AG10803 (cell line): ENCODE results near the gene LURAP1L.
A peak's percentile ranks its signal among the peaks of the same experiment; 100 is the strongest.

Source experiments
- DNase-seq: peaks from one replicate; pipeline ENCODE4 v3.0.0; 2010; ENCODE audit warnings: low read depth
- H3K4me3 ChIP-seq: 2 replicates; pipeline ENCODE4 v1.5.1; 2011; ENCODE audit warnings: mild to moderate bottlenecking, low read length, control low read depth
- TF ChIP-seq, protein P1 (sequence below): conservative IDR thresholded peaks from 2 replicates; pipeline ENCODE4 v1.5.1; 2011; ENCODE audit warnings: mild to moderate bottlenecking, low read length, control low read depth, inconsistent platforms

LURAP1L gene

DNA sequence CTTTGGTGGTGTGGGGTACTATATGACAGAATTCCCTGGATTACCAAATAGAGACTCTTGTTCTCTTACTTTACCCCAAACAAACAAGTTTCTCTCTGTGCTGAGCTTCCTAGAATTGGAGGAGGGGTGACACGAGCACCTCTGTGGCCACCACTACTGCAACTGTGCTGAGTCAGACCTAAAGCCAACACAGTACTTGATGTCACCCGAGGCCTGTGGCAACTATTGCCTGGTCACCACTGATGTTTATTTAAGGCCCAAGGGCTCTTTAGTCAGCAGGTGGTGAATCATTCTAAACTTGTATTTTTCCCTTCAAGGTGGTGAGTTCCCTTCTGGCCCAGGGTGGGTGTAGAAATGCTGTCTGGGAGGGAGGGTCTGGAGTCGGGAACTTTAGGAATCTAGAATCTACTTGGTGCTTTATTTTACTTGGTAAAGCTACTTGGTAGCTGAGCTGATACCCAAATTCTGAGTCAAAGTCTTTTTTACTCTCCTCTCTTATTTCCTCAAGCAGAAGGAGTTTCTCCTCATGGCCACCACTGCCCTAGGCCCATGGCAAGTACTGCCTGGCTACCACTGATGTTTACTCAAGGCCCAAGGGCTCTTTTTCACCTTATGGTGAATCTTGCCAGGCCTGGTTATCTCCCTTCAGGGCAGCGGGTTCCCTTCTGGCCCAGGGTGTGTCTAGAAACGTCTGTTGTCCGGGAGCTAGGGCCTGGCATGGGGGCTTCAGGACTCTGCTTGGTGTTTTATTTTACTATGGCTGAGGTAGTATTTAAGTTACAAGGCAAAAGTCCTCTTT, 9.8 kb downstream of the LURAP1L start:
- peak; percentile 85 for DNase-seq
- H3K4me3 ChIP-seq, result no peak overlapping the region
- TF ChIP-seq, protein P1, sequence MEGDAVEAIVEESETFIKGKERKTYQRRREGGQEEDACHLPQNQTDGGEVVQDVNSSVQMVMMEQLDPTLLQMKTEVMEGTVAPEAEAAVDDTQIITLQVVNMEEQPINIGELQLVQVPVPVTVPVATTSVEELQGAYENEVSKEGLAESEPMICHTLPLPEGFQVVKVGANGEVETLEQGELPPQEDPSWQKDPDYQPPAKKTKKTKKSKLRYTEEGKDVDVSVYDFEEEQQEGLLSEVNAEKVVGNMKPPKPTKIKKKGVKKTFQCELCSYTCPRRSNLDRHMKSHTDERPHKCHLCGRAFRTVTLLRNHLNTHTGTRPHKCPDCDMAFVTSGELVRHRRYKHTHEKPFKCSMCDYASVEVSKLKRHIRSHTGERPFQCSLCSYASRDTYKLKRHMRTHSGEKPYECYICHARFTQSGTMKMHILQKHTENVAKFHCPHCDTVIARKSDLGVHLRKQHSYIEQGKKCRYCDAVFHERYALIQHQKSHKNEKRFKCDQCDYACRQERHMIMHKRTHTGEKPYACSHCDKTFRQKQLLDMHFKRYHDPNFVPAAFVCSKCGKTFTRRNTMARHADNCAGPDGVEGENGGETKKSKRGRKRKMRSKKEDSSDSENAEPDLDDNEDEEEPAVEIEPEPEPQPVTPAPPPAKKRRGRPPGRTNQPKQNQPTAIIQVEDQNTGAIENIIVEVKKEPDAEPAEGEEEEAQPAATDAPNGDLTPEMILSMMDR, result no peak

DNA sequence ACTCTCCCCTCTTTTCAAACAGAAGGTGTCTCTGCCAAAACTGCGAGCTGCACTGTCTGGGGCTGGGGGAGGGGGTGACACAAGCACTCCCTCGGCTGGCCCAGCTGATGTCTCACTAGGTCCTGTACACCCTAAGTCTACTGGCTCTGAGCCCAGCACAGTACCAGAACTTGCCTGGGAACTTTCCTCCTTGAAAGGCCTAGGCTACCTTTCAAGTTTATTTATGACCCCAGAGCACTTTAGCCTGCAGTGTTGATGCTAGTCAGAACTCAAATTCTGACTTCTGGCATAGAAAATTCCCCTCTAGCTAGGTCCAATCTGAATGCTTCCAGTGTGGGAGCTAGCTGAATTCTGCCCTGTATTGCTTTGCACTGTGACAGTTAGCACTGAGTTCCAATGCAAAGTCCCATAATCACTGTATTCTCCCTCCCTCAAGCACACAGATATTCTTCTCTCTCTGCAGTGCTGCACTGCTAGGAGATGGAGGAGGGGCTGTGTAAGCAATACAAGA, 10.5 kb downstream of the LURAP1L start:
- no peak overlapping the region for H3K4me3 ChIP-seq
- no peak for DNase-seq
- TF ChIP-seq, protein P1, result no peak

DNA sequence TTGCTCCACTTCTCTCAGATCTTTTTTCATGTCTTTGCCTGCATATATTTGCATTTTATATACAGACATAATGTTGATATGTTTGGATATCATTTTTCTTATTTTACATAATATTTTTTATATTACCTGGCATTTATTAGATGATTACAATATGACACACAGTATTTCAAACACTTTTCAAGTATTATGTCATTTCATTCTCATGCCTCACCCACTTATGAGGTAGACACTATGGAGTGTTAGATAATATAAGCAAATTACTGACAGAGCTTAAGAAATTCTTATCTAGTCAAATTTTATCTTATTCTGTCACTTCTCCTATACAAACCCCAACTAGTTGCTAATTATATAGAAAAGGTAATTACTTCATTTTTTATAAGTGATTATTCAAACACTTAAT, 11.1 kb downstream of the LURAP1L start:
- TF ChIP-seq, protein P1, result no peak
- DNase-seq, result no peak
- H3K4me3 ChIP-seq, result no peak overlapping the region

DNA sequence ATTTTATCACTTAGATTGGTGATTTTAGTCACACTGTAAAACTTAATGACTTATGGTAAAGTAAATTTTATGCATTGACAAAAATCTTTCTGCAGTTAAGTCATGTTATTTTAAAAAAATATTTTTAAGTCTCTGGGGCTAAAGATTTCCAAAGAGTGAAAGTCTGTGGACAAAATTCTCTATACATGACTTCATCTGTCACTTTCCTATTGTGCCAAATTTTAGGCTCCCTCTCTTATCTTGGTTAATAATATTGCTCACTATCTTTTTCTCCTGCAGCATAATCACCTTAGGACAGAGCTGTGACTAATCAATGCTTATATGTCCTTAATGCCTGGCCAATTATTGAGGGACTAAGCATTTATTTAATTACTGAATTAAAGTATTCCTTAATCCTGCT, 15.2 kb downstream of the LURAP1L start:
- no peak for DNase-seq

DNA sequence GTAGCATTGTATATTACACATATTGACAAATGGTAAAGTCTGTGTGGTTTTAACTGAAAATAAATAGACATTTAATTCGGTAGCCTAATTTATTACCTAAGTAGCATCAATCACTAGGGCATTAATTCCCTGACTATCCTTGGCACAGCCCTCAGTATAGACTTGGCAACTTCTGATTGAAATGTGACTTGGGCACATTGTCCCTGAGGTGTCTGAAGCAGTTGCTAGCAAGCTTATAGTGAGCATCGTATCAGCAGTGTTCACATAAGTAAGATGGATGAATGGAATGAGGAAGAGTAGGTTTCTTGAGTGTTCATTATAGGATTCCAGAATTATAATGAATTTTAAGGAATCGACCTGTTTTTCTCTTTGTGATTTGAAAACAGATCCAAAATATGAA, 16.1 kb downstream of the LURAP1L start:
- H3K4me3 ChIP-seq, result no peak overlapping the region
- TF ChIP-seq, protein P1, result no peak
- no peak for DNase-seq

More for the DNA sequence above, 15.2 kb downstream of the LURAP1L start:
- no peak overlapping the region for H3K4me3 ChIP-seq
- TF ChIP-seq, protein P1, result no peak

DNA sequence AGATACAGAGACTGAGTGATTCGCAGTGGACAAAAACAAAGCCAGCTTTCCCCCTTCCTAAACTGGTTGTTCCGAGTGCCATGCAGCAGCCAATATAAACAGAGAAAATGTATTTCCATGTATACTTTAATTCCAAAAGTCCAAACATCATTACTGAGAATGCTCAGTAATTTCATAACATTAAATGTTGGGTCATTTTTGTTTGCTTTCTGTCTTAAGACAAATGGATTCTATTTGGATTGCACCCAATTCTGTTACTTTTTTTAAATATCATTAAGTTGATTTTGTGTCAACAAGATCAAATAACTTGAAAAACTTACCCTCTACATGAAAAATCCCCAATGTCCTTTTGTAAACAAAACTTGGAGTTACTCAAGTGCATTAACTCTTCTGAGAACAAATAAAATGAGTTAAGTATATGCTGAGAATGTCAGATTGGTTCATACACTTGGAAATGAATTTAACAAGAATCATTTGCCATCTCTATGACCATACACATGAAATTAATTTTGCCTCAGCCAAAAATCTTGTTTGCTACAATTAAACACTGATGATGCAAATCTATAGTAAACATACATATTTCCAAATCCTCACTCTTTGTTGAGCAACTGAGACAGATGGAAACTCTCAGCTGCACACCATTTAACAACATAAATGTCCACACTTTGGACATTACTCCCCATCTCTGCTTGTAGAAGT, 19.4 kb downstream of the LURAP1L start:
- TF ChIP-seq, protein P1, result no peak
- DNase-seq, result peak; percentile 74
- no peak overlapping the region for H3K4me3 ChIP-seq

DNA sequence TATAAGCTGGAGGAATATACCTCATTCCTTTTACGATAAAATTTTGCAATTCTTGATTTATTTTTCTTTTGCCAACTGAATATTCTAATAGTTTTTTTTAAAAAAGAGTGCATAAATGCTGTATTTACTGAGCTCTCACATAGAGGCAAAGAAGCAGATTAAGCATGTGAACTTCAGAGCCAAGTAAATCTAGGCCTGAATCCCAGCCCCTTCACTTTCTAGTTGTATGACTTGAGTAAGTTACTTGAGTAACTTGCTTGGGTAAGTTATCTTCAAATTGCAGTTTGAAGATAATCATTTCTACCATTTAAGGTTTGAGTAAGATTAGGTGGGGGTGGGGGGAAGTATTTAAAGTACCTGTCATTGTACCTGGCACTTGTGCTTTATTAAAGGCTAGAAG, 21.8 kb downstream of the LURAP1L start:
- H3K4me3 ChIP-seq, result no peak overlapping the region
- TF ChIP-seq, protein P1, result no peak
- DNase-seq, result no peak
